SK-N-SH (cell line): ENCODE results near the gene DPF1. TPM values are rescaled to one million over a fixed set of nuclear protein-coding genes. Genes with fewer than 3 reads are reported as not detected.

Source experiments
- CTCF ChIA-PET: fragments of 300-600, 350-600 bp; formaldehyde crosslinking; extraction: SDS; loops from one replicate; lab custom pipeline; 2021; lab: Yijun Ruan, JAX
- POLR2A ChIA-PET: fragments of 350-600 bp; sonication (Branson Sonifier 250); formaldehyde crosslinking; extraction: SDS; loops from one replicate; lab custom pipeline; 2020; ENCODE audit warnings: antibody characterized with exemption, inconsistent platforms; lab: Yijun Ruan, JAX
- DNase-seq: peaks from one replicate; pipeline ENCODE4 v3.0.0; 2012
- H2AFZ ChIP-seq: fragments of 200-600 bp; sonication (generic); 2 replicates; pipeline ENCODE4 v1.8.1; 2016; ENCODE audit warnings: antibody characterized with exemption, mild to moderate bottlenecking, low read depth
- H3F3A ChIP-seq: fragments of 200-600 bp; sonication (generic); replicated peaks from 2 replicates; pipeline ENCODE3; 2016; ENCODE audit warnings: antibody characterized with exemption, mild to moderate bottlenecking; ENCODE audit not compliant: insufficient read depth
- H3K27ac ChIP-seq, 2 experiments: fragments of 200-500 bp in 1 of 2; fragments of 200-600 bp in 1 of 2; sonication (Bioruptor generic) in 1 of 2; sonication (generic), shearing (Covaris generic) in 1 of 2; 2 replicates each; pipeline versions ENCODE4 v1.5.1 to v1.6.1; 2014 to 2016; ENCODE audit warnings: low read depth in 2 of 2, inconsistent platforms in 1 of 2, low read length in 1 of 2, mild to moderate bottlenecking in 1 of 2, mixed read lengths in 1 of 2
- H3K27me3 ChIP-seq: fragments of 200-600 bp; sonication (generic), shearing (Covaris generic); 2 replicates; pipeline ENCODE4 v1.6.1; 2016; ENCODE audit warnings: mixed run types; ENCODE audit not compliant: insufficient read depth
- H3K36me3 ChIP-seq, 2 experiments: fragments of 200-500 bp in 1 of 2; fragments of 200-600 bp in 1 of 2; sonication (Bioruptor generic) in 1 of 2; sonication (generic) in 1 of 2; replicated peaks in 1 of 2; 2 replicates each; pipeline versions ENCODE3 to v1.5.1; 2014 to 2016; ENCODE audit warnings: low read length in 1 of 2, mild to moderate bottlenecking in 1 of 2; ENCODE audit not compliant: insufficient read depth in 2 of 2, control insufficient read depth in 1 of 2
- H3K4me1 ChIP-seq, 2 experiments: fragments of 200-500 bp in 1 of 2; fragments of 200-600 bp in 1 of 2; sonication (Bioruptor generic) in 1 of 2; sonication (generic), shearing (Covaris generic) in 1 of 2; 2 replicates each; pipeline versions ENCODE4 v1.5.1 to v1.6.1; 2014 to 2016; ENCODE audit warnings: low read depth in 1 of 2, low read length in 1 of 2, mixed run types in 1 of 2; ENCODE audit not compliant: insufficient read depth in 2 of 2, control insufficient read depth in 1 of 2
- H3K4me2 ChIP-seq: fragments of 200-600 bp; sonication (generic), shearing (Covaris generic); 2 replicates; pipeline ENCODE4 v1.6.1; 2017; ENCODE audit warnings: mixed run types
- H3K4me3 ChIP-seq, 2 experiments: fragments of 200-500 bp in 1 of 2; fragments of 200-600 bp in 1 of 2; sonication (Bioruptor generic) in 1 of 2; sonication (generic), shearing (Covaris generic) in 1 of 2; 2 replicates each; pipeline versions ENCODE4 v1.5.1 to v1.8.1; 2014 to 2016; ENCODE audit warnings: low read depth in 2 of 2, inconsistent platforms in 1 of 2, low read length in 1 of 2, mild to moderate bottlenecking in 1 of 2, mixed read lengths in 1 of 2, moderate library complexity in 1 of 2
- H3K79me2 ChIP-seq: fragments of 200-600 bp; sonication (generic); 2 replicates; pipeline ENCODE4 v1.8.1; 2017; ENCODE audit warnings: mild to moderate bottlenecking; ENCODE audit not compliant: insufficient read depth
- H3K9ac ChIP-seq: fragments of 200-600 bp; sonication (generic); 2 replicates; pipeline ENCODE4 v1.6.1; 2017; ENCODE audit warnings: mixed run types
- H3K9me2 ChIP-seq: fragments of 200-600 bp; sonication (generic); 2 replicates; pipeline ENCODE4 v1.6.1; 2017; ENCODE audit warnings: mixed run types
- H3K9me3 ChIP-seq: fragments of 200-600 bp; sonication (generic); 2 replicates; pipeline ENCODE4 v1.6.1; 2017; ENCODE audit warnings: mixed run types, mild to moderate bottlenecking, moderate library complexity
- H4K20me1 ChIP-seq: fragments of 200-600 bp; sonication (generic); 2 replicates; pipeline ENCODE4 v1.6.1; 2017; ENCODE audit warnings: mild to moderate bottlenecking, mixed run types; ENCODE audit not compliant: insufficient read depth
- CHD2 ChIP-seq: fragments of 150-350 bp; IDR thresholded peaks from 2 replicates; pipeline ENCODE4 v1.6.1; 2018; ENCODE audit warnings: low read length; ENCODE audit not compliant: partially characterized antibody
- EZH2phosphoT487 ChIP-seq: fragments of 200-600 bp; sonication (generic); IDR thresholded peaks from 2 replicates; pipeline ENCODE4 v1.6.1; 2017; ENCODE audit warnings: low read depth, mixed run types, mild to moderate bottlenecking, antibody characterized with exemption, moderate library complexity, borderline replicate concordance
- FOSL2 ChIP-seq: IDR thresholded peaks from 2 replicates; pipeline ENCODE4 v1.4.0; 2012; ENCODE audit warnings: low read depth, mild to moderate bottlenecking, moderate library complexity, borderline replicate concordance
- FOXJ3 ChIP-seq: sonication (generic); formaldehyde crosslinking; IDR thresholded peaks from 2 replicates; pipeline ENCODE4 v1.5.1; 2020; ENCODE audit warnings: mild to moderate bottlenecking, missing genetic modification reagents
- FOXM1 ChIP-seq: IDR thresholded peaks from 2 replicates; pipeline ENCODE4 v1.4.0; 2012; ENCODE audit warnings: low read depth, mild to moderate bottlenecking
- GABPA ChIP-seq: IDR thresholded peaks from 2 replicates; pipeline ENCODE4 v1.4.0; 2012; ENCODE audit warnings: low read depth, mild to moderate bottlenecking
- NFIC ChIP-seq: IDR thresholded peaks from 2 replicates; pipeline ENCODE4 v1.4.0; 2012; ENCODE audit warnings: borderline replicate concordance
- NRF1 ChIP-seq: IDR thresholded peaks from 2 replicates; pipeline ENCODE4 v1.6.1; 2012; ENCODE audit warnings: low read depth, mild to moderate bottlenecking, low read length
- RAD21 ChIP-seq: IDR thresholded peaks from 2 replicates; pipeline ENCODE4 v1.6.1; 2012; ENCODE audit warnings: mild to moderate bottlenecking, low read length
- RCOR1 ChIP-seq: fragments of 150-350 bp; IDR thresholded peaks from 2 replicates; pipeline ENCODE4 v1.6.1; 2017; ENCODE audit warnings: antibody characterized with exemption, low read length
- TAF1 ChIP-seq: IDR thresholded peaks from 2 replicates; pipeline ENCODE4 v1.6.1; 2012; ENCODE audit warnings: low read depth, mild to moderate bottlenecking, low read length, moderate library complexity, borderline replicate concordance
- TCF12 ChIP-seq: IDR thresholded peaks from 2 replicates; pipeline ENCODE4 v1.4.0; 2012
- TEAD4 ChIP-seq: IDR thresholded peaks from 2 replicates; pipeline ENCODE4 v1.4.0; 2012; ENCODE audit warnings: mild to moderate bottlenecking, borderline replicate concordance; ENCODE audit not compliant: insufficient read depth
- USF2 ChIP-seq: fragments of 150-350 bp; IDR thresholded peaks from 2 replicates; pipeline ENCODE4 v1.6.1; 2017; ENCODE audit warnings: antibody characterized with exemption, low read length, low read depth, borderline replicate concordance
- WGBS: methylation state at CpG from one replicate; pipeline ENCODE4 v1.1.6; 2017; ENCODE audit warnings: low lambda C conversion rate; 5-methylcytosine and 5-hydroxymethylcytosine counted together
- polyA plus RNA-seq, 3 experiments: library from polyadenylated mRNA; depleted of rRNA; stranded (reverse); fragments of >200 nt; gene quantifications; 2 replicates each; pipeline ENCODE4 v1.2.3, GENCODE V29; 2012
- TF ChIP-seq, protein P1 (sequence below): IDR thresholded peaks from 2 replicates; pipeline ENCODE4 v1.4.0; 2012; ENCODE audit warnings: low read depth, borderline replicate concordance
- TF ChIP-seq, protein P2 (sequence below): IDR thresholded peaks from 2 replicates; pipeline ENCODE4 v1.4.0; 2012; ENCODE audit warnings: low read depth
- TF ChIP-seq, protein P3 (sequence below): IDR thresholded peaks from 2 replicates; pipeline ENCODE4; 2012

The DPF1 gene
- polyA plus RNA-seq, 1 of the 3 experiments (the other 2 are of a cell fraction), result 4.8 TPM

- ChIA-PET CTCF (interaction anchor here (1.7 kb wide), 1 partner anchor 20 kb away, joined by 4 read pairs; no protein-coding TSS in a partner anchor), POLR2A (no interaction called here)
- no peak for DNase-seq
- TF ChIP-seq FOXJ3 (CRISPR knock-in tag) (no peak), FOXM1 (no peak), EZH2phosphoT487 (no peak), TEAD4 (no peak)
- TF ChIP-seq, protein P1, sequence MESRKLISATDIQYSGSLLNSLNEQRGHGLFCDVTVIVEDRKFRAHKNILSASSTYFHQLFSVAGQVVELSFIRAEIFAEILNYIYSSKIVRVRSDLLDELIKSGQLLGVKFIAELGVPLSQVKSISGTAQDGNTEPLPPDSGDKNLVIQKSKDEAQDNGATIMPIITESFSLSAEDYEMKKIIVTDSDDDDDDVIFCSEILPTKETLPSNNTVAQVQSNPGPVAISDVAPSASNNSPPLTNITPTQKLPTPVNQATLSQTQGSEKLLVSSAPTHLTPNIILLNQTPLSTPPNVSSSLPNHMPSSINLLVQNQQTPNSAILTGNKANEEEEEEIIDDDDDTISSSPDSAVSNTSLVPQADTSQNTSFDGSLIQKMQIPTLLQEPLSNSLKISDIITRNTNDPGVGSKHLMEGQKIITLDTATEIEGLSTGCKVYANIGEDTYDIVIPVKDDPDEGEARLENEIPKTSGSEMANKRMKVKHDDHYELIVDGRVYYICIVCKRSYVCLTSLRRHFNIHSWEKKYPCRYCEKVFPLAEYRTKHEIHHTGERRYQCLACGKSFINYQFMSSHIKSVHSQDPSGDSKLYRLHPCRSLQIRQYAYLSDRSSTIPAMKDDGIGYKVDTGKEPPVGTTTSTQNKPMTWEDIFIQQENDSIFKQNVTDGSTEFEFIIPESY, result no peak
- no peak overlapping the region; a peak in 1 of 4 replicates for H3K4me3 ChIP-seq
- H2AFZ ChIP-seq, result no peak overlapping the region
- no peak overlapping the region for H3K27ac ChIP-seq
- H3K27me3 ChIP-seq, result no peaks in the 10 kb centered on the region
- no peaks in the 10 kb centered on the region for H3K4me1 ChIP-seq
- WGBS, result 96% methylated on average over 7 of the region's 7 CpGs
- H3K36me3 ChIP-seq, result peaks cover 22 to 28% of the 10 kb centered on the region in 2 experiments
- H3K9ac ChIP-seq, result no peak overlapping the region
- H3K9me3 ChIP-seq, result no peaks in the 10 kb centered on the region
- no peaks in the 10 kb centered on the region for H4K20me1 ChIP-seq
- H3K79me2 ChIP-seq, result no peaks in the 10 kb centered on the region
- H3F3A ChIP-seq, result no peaks in the 10 kb centered on the region
- H3K9me2 ChIP-seq, result no peaks in the 10 kb centered on the region
- no peak overlapping the region for H3K4me2 ChIP-seq
Measured at GRCh38 chr19:38162632-38163031, 61.4 kb downstream of the DPF1 start.

DNA sequence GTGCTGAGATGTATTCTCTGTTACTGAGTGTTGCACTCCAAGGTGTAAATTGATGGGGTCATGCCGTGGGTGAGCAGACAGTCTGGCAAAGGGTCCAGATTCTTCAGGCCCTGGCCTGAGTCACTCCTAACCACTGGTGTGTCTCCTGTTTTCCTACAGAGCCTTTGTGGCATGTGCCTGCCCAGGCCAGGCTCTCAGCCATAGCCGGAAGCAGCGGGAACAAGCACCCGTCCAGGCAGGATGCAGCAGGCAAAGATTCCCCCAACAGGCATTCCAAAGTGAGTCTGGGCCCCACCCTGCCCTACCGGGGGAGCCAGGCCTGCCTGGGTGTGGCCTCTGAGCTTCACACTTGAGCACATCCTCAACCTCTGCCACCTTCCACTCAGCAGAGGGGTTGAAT, 61.9 kb downstream of the DPF1 start:
- H3K9ac ChIP-seq, result no peak overlapping the region
- ChIA-PET CTCF (interaction anchor here (1.7 kb wide), 1 partner anchor 20 kb away, joined by 4 read pairs; no protein-coding TSS in a partner anchor), POLR2A (no interaction called here)
- TF ChIP-seq TCF12 (no peak), USF2 (no peak), NFIC (no peak), EZH2phosphoT487 (no peak), GABPA (no peak), TAF1 (no peak), CHD2 (no peak), RCOR1 (no peak), RAD21 (no peak), NRF1 (no peak), FOSL2 (no peak)
- TF ChIP-seq, protein P2, sequence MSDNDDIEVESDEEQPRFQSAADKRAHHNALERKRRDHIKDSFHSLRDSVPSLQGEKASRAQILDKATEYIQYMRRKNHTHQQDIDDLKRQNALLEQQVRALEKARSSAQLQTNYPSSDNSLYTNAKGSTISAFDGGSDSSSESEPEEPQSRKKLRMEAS, result no peak
- TF ChIP-seq, protein P1, result no peak
- TF ChIP-seq, protein P3, sequence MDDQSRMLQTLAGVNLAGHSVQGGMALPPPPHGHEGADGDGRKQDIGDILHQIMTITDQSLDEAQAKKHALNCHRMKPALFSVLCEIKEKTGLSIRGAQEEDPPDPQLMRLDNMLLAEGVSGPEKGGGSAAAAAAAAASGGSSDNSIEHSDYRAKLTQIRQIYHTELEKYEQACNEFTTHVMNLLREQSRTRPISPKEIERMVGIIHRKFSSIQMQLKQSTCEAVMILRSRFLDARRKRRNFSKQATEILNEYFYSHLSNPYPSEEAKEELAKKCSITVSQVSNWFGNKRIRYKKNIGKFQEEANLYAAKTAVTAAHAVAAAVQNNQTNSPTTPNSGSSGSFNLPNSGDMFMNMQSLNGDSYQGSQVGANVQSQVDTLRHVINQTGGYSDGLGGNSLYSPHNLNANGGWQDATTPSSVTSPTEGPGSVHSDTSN, result no peak
- H3K4me3 ChIP-seq, result no peak overlapping the region; a peak in 1 of 4 replicates
- 95% methylated on average over 3 of the region's 5 CpGs for WGBS
- no peak overlapping the region for H3K27ac ChIP-seq
- peaks cover 22 to 28% of the 10 kb centered on the region in 2 experiments for H3K36me3 ChIP-seq
- H3K4me1 ChIP-seq, result no peaks in the 10 kb centered on the region
- H3F3A ChIP-seq, result no peaks in the 10 kb centered on the region
- no peak for DNase-seq
- H4K20me1 ChIP-seq, result no peaks in the 10 kb centered on the region
- H3K27me3 ChIP-seq, result no peaks in the 10 kb centered on the region
- H3K9me3 ChIP-seq, result no peaks in the 10 kb centered on the region
- H2AFZ ChIP-seq, result no peak overlapping the region
- H3K9me2 ChIP-seq, result no peaks in the 10 kb centered on the region
- no peaks in the 10 kb centered on the region for H3K79me2 ChIP-seq
- H3K4me2 ChIP-seq, result no peak overlapping the region
